Activated CD4-positive, alpha-beta T cell treated with anti-CD3 and anti-CD28 coated beads, Interleukin-2, amount 50 U/mL, for 16 hours (primary cell): ENCODE results near the gene CDH26.

Experiments
- DNase-seq: peaks from one replicate; pipeline ENCODE4 v3.0.0-alpha.2; 2020

The CDH26 gene

DNA sequence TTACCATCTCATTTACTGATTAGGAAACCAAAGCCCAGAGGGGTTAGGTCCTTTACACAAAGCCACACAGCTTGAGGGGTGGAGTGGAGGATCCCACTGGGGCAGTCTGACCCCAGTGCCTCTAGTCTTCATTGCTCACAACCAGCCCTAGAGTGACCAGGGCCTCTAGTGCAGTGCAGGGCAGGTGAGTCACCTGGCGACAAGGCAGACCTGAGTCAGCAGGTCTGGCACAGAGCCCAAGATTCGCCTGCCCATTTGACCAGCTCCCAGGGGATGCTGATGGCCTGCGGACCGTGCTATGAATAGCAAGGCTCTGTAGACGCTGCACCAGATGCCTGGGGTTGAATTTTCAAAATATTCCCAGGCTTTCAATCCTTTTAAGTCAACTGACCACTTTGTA lies 29.9 kb downstream of the CDH26 start:
- DNase-seq: no peak

DNA sequence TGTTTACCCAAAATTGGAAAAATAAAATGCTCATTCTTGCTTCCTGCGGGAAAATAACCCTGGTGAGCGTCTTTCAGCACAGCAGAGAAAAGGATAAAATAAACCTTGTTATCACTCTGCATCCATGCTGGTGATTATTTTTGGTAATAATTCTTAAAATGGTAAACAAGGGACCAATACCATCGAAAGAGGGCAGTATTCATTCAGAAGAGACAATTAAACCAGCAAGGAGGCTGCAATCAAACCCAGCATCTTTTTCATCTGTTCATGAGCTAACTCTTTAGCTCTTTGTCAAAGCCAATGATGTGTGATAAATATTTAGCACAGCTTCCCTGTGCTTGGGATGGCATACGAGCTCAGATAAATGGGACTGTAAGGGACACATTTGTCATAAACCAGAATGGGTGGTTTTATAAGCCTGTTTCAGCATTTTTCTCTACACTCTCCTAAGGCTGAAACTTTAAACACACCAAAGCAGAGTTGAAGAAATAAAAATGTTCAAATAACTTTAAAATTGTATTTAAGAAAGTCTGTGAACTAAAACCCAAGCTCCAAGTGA lies 34.4 kb downstream of the CDH26 start:
- no peak for DNase-seq

DNA sequence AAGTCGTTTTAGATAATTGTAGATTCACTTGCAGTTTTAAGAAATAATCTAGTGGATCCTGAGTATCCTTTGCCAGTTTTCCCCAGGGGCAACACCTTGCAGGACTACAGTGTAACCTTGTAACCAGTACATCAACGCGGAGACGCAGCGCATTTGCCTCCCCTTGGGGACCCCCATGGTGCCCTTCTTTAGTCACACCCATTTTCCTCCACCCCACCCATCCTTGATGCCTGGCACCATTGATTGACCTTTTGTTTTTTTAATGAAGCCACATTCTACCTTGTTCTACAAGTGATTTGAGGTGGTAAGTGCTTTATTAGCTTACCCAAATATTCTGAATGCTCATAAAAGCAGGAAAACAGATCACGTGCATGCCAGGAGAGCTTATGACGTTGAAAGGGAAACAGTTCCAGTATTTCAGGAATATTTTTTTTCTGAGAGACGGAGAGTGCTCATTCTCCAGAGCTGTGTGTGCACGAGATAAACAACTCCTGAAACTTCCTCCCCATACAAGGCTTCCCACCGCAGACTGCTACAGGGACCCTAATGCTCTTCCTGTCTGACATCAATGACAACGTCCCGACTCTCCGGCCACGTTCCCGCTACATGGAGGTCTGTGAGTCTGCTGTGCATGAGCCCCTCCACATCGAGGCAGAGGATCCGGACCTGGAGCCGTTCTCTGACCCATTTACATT lies 35.7 kb downstream of the CDH26 start:
- DNase-seq: no peak

DNA sequence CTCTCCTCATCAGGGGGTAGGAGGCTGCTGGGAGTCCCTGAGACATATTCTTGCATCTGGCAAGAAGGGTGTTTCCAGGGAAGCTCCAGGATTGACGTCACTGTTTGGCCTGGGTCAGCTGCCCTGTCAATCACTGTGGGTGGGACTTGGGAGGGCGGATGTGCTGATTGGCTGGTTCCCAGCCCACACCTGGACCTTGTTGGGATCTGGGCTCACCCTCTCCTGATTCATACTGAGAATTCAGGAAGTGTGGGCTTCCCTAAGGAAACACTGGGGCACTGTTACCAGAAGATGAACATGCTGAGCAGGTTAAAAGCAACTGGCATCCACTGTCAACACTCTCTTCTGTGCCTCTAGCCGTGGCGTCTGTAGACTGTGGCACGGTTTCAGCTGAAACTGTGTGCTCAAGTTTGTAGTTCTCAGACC lies 36.5 kb downstream of the CDH26 start:
- DNase-seq: no peak

DNA sequence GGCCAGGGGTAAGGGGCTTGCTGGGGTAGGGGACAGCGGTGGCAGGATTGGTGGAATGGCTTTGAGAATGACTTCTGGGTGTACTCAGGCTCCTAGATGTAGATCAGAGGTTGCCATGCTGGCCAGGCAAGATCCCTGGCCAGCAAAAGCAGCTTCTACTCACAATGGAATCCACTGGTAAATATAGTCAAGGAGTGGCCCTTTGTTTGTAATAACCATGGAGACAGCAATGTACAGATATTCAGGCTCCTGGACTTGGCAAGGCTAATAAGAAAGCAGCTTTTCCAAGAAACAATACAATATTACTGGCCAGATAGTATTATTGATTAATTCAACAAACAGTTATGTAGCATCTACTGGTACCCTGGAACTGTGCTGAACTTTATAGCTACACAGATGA lies 37.9 kb downstream of the CDH26 start:
- no peak for DNase-seq

DNA sequence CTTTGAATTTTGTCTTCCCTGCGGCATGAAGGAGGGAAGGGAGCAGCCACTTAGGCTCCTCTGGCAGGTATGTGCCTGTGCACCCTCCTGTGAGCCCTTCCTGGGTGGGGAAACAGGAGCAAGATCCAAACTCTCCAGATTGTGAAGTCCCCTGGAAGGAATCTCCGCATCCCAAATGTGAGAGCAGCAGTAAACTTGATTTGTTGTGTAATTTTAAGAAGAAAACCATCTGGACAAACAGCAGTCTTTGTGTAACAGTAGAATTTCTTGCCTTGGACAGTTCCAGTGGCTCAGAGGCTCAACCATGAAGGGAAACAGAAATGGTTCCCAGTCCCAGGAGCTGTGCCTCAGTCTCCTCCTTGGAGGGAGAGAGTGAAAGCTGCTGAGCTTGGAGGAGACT lies 39.7 kb downstream of the CDH26 start:
- no peak for DNase-seq

DNA sequence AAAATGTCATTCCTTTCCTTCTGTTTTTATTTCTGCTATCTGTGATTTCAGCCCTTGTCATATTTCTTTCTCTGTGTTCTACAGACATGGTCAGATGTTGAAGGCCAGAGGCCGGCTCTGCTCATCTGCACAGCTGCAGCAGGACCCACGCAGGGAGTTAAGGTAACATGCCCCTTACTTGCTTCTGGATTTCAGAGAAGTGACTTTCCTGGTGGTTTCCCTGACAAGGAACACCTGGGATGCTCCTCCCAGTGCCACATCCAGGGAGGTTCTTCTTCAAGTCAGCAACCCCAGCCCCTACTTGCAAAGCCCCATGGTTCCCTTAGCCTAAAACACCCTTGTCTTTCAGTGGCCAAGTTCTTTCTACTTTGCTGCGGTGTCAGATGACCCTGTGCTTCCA lies 41.3 kb downstream of the CDH26 start:
- DNase-seq: no peak

DNA sequence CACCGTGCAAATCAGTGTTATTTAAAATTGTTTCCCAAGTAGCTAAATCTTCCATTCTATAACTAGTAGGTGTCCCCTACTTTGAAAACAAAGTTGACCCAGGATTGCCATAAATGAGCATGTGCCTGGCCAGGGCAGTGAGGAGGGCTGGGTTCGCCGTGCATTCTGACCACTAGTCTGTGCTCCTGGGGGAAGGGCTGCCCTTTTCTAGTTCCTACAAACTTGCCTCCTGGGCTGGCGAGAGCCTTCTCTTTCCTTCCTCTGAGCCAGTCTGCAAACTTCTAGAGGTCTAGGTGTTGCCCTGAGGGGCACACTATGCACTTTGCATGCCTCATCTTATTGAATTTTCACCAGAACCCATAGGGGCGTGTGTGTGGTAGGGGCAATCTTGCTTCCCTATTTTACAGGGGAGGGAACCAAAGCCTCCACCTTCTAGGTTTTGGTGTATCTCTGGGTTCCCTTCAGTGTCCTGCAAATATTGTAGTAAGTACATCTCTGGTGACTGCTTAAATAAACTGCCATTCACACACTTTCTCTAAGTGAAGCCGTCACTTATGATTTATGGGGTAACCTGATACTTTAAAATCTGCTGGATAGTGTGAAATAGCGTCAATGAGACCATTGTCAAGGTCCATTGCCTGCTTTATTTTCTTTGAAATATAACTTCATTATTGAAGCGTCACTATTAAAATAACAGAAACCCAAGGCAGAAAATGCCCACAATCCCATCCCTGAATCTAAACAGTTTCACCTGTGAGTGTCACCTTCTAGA lies 42.2 kb downstream of the CDH26 start:
- DNase-seq: no peak

DNA sequence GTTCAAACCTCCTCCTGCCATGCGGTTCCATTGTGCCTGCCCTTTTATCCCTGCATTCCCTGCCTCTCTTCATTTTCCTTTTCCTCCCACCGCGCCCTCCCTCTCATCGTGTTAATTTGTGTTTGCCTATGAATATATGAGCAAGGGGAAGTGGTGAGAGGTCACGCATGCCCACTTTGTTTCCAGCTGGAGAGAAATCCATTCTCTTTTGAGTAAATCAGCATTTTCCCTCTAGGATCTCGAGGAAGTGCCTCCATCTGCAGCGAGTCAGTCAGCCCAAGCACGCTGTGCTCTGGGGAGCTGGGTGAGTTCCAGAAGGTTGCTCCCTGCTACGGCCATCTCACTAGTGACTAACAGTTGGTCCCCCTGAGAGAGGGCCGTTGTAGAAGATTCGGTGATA lies 42.9 kb downstream of the CDH26 start:
- no peak for DNase-seq

DNA sequence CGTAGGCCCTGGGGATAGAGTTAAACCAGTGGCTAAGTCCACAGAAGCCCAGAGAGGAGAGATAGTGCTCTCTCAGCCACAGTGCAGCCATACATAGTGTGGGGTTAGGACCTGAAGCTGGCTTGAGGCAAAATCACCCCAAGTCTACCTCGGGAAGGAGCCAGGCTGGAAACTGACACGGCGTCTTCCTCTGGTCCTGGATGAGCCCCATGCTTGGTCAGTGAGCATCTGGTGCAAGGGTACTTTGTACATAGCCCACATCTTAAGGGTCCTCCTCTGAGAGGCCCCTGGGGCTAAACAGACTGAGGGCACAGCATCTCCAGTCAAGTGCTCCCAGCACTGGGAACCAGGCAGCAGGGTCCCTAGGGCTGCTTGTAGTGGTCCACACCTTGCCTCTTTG lies 45.6 kb downstream of the CDH26 start:
- DNase-seq: no peak

DNA sequence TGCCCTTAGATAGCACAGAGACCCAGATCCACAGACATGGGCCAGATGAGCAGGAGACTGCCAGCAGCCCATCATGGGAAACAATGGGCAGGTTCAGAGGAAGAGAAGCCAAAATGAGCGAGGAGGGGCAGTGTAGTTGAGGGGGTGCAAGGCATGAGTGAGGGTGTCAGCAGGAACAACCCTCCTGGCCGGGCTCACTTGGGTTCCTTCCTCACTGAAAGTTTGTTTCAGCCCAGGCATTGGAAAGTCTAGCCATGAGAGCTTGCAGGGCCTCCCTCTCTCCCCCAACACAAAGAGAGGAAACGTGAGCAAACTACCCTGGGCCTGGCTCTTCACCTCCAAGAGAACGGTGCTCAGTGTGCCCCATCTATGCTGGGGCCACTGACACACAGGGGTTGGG lies 48.0 kb downstream of the CDH26 start:
- DNase-seq: no peak

DNA sequence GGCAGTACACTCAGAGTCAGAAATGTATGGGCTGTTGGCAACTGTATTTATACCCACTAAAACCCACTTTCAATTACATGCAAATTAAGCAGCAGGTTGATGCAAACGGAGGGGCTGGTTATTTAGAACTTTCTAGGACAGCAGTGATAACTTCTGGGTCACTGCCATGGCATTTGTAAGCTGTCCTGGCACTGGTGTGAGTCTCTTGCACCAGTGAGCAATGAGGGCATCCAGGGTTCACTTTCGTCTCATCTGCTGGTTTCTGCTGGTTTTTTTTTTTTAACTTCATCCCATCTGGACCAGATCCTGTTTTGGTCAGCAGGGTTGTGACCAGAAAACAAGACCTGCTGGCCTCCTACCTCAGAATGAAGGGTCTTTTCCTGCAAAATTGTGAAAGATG lies 49.2 kb downstream of the CDH26 start:
- DNase-seq: no peak

DNA sequence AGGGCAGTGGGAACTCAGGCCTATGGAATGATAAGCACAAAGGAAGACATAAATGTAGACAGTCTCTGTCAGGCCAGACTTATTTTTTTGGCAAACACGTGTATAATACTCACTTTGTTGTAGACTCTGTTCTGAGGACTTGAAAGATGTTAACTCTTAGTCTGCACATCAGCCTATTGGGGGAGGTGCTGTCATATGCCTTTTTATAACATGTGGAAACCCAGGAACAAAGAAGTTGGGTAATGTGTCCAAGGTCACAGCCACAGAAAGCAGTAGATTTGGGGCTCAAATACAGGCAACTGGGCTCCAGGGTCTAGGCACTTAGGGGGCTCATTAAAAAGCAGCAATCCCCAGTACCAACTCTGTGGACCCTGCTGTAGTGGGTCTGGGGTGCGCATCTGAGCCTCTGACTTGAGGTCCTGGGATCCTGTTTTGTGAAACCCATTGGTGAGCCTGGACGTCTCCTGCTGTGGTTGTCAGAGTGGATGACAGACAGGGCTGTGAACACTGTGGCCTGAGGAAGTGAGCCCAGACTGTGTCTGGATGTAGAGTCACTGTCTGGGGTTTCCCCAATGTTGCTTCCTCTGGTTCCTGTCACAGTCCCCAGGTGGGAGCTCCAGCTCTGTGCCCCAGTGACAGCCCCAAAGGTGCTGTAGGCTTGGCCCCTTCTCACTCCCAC lies 50.0 kb downstream of the CDH26 start:
- DNase-seq: no peak

DNA sequence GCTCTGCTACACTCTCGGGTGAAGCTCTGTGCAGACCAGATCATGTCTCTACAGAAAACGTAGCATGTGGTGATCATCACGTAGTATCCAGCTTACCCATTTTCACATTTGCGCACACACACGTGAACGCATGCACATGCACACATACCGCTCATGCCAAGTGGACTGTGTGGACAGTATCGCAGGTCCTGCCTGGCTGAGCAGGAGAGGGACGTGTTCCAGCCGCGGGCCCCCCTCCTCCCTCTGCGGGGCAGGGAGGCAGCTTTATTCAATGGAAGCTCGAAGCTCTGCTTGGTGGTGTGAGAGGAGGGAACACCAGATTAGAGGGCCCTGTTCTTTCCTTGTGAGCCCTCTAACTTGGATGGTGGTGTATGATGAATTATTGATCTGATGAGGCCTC lies 51.1 kb downstream of the CDH26 start:
- DNase-seq: no peak

DNA sequence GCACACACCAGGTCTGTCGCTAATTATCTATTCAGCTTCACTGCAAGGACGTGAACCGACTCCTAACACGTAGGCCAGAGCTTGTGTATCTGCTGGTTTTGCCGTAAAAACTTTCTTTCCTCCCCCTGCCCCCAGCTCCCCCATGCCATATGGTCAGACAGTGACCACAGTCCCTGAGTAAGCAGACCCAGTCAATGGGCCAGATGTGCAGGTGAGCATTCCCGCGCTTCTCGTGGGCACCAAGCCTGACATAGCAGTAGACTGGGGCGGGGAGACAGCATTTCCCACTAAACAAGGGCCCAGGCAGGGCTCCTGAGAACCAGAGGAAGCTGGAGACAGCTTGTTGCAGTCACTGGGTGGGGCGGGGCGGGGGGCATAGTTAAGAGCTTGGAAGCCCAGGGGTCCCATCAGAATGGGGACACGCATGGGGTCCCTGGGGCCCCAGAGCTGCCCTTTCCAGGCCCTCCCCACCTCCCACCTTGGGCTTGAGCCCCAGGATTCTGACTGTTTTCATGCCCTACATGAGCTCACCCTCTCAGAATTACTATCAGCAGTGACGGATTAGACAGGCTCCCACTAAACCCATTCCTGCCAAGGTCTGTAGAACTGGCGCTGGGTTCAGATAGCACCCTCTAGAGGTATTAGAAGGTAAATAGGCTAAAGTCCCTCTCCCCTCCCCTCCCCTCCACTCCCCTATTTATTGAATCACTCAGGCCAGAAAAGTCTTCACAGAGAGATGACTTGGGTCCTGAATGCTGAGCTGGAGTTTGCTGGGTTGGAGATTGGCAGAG lies 51.8 kb downstream of the CDH26 start:
- no peak for DNase-seq

DNA sequence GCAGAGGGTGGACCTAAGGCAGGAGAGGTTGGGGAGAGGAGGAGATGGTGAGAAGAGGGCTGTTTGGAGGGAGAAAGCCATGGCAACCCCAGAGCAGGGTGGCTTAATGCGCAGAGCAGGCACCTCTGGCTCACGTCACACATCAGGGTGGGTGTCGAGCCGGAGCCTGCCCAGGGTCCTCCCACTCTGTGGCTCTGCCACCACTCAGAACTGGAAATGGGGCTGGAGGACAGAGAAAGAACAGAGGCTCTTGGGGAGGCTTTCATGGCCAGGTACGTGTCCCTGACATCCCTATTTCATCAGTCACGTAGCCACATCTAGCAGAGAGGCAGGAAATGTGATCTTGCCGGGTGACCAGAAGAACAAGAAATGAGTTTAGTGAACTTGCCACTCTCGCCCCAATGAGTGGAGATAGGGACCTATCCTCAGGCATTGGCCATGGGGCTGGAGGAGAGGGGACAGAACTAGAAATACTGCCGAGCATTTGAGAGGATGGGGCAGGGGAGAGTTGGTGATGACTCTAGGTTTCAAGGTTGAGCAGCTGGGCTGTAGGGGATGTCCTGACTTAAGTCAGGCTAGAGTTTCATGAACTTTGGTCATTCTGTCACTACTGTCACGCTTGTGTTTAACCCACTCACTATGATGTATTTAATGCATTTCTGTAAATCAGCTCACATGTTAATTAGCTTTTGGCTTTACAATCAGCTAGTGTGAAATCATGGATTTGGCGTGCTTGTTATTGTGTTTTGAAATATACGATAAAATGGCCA lies 52.7 kb downstream of the CDH26 start:
- DNase-seq: no peak

DNA sequence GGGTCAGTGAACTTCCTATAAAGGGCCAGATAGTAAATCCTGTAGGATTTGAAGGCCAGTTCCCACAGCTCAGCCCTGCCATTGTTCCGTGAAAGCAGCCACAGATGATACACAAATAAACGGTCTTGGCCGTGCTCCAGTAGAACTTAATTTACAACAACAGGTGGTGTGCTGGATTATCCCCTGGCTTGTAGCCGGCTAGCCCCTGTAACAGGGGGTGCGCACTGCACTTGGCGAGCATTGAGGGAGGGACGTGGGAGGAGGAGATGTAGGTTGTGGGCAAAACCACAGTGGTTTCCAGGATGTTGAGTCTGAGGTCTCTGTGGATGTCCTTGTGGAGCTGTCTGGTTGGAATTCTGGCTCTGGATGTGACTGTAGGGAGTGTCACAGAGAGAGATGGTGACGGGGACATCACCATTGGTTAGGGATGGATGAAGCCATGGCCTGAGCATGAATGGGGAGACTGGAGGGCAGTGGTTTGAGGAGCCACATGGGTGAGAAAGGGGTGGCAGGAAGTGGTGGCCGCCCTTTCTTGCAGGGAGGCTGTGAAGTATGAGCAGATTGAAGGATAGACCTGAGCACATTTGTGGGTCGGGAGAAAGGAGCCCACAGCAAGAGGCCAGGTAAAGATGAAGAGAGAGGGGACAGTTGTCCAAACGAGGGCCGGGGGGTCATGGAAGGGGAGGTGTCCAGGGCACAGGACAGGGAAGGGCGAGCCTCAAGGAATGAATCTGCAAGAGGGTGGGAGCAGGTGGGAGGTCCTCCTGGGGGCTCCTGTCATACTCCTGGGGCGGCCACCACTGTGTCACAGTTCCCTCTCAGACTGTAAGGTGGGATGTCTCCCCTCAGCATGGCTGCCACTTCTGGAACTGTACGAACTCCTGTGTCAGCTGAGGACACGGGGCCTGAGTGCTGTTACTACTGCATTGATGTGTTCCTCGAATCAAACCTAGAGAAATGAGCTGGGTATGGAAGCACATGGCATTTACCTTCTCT lies 53.6 kb downstream of the CDH26 start:
- no peak for DNase-seq

DNA sequence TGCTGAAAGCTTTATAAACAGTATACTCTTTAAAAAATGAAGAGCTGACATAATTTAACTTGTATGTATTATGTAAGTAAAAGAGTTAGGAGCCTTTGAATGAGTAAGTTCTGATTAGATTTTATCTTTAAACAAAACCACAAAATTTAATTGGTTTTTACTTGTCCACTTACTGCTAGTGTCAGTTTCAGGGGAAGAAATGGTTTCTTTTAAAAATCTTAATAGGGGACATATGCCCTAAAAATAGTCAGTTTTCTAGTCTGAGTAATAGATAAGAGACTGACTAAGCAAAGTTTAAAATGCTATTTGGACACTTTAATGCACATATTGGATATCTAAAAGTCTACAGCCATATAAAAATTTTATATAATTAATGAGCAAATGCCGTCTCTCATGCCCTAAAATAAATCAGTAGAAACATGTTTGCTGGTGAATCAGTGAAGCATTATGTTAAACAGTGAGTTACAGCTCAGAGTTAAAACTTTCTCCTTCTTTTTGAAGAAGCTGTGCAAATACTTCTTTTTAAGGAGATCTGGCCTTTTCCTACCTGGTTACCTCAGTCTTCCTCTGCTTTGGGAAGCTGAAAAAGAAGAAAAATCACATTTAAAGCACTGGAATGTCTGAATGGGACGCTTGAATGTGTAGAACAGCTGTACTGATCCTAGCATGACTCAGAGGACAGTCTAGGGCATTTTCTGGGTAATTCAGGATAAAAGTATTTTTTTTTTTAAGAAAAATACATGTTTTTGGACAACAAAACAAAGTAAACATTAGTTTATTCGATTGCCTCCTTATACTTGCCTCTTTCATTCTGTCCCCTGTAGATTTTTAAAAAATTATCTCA lies 55.3 kb downstream of the CDH26 start:
- no peak for DNase-seq

DNA sequence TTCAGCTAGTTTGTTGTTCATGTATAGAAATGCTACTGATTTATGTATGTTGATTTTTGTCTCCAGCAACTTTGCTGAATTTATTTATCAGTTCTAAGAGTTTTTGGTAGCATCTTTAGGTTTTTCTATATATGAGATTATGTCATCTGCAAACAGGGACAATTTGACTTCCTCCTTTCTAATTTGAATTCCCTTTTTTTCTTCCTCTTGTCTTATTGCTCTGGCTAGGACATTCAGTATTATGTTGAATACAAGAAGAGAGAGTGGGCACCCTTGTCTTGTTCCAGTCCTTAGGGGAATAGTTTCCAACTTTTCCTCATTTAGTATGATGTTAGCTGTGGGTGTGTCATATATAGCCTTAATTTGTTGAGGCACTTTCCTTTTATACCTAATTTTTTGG lies 58.2 kb downstream of the CDH26 start:
- no peak for DNase-seq

DNA sequence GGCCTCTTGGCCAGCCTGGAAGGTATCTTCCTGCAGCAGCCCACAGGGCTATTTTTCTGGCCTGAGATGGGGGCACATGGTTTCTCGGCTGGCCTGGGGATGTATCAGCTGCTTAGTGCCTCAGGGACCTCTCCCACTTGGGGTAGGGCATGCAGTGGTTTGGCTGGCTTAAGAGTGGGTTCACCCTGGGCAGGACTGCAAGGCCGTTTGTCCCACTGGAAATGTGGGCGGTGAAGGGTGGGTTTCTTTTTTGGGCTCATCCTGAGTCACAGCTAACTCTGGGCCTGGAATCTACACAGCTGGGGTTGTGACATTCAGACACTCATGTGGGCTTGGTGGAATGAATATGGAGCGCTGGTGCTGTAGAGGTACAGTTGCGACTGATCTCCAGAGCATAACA lies 62.0 kb downstream of the CDH26 start:
- DNase-seq: no peak
